Measurements from ENCODE around the gene AK1.

AK1 gene, protein sequence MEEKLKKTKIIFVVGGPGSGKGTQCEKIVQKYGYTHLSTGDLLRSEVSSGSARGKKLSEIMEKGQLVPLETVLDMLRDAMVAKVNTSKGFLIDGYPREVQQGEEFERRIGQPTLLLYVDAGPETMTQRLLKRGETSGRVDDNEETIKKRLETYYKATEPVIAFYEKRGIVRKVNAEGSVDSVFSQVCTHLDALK

GRCh38 chr9:127877566-127877998, at the start of gene AK1:
Gene AK1, minus strand, starts transcription at chr9:127877675. Its CDS starts 3,058 bp downstream, at chr9:127874617.
- DNase-seq, result no peak

GRCh38 chr9:127926906-127927200, 49.4 kb upstream of the AK1 start:
- no peak for DNase-seq

DNA sequence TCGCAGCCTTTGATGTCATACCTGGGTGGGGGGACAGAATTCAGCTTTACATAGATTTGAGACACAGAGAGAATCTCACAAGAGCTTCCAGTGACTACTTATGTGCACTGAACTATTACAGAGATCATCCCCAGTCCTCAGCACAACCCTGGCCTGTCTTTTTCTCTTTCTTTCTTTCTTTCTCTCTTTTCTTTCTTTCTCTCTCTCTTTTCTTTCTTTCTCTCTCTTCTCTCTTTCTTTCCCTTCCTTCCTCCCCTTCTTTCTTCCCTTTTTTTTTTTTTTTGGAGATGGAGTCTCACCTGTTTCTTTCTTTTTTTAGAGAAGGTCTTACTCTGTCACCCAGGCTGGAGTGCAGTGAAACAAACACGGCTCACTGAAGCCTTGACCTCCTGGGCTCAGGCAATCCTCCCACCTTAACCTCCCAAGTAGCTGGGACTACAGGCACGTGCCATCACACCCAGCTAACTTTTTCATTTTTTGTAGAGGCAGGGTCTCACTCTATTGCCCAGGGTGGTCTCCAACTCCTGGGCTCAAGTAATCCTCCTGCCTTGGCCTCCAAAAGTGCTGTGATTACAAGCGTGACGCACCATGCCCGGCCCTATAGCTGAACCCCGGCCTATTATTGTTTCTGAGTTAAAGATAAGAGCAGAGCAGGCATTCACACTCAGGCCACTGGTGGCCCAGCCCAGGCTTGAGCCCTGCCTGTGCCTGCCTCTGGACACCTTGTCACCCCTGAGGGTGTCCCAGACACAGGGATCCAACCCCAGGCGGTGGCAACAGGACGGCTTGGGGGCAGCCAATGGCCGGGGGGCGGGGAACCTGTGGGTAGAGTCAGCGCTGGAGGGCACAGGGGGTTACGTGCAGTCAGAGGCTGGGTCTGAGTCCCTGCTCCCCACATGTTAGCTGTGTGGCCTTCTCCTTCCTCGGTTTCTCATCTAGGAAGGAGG, 48.8 kb upstream of the AK1 start:
- DNase-seq, result no peak

- no peak for DNase-seq
These were observed 47.4 kb upstream of the AK1 start for GRCh38 chr9:127924736-127925444.

DNA sequence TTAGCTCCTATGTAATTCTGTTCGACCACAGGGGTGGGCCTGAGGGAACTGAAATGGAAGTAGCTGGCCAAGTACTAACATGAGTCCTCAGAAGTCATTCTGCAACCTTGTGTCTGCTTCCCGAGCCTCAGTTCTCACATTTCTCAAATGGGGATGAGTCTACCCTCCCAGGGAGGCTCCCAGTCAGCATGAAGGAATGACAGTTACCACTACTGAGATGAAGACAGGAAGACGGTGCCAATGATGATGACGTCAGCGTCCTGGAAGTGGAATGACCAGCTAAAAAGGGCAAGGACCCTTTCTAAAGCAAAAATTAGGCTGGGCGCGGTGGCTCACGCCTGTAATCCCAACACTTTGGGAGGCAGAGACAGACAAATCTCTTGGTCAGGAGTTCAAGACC, 46.3 kb upstream of the AK1 start:
- DNase-seq, result no peak

DNA sequence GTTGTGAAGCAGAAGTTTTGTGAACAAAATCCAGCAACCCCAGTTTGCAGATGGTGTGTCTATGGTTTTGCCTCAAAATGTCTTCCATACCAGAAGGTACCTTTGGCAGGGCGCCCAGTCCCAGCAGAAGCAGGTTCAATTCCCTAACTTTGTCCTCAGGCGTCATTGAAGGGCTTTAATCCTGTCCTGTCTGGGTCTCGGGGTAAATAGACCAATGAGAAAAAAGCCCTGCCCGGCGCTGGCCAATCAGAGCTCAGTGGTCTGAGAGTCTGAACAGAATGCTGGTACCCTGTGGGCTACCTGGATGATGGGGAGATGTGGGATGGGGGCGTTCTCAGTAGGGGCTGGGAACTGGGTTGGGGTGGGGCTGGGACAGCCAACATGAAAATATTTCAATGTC, 45.6 kb upstream of the AK1 start:
- no peak for DNase-seq

DNA sequence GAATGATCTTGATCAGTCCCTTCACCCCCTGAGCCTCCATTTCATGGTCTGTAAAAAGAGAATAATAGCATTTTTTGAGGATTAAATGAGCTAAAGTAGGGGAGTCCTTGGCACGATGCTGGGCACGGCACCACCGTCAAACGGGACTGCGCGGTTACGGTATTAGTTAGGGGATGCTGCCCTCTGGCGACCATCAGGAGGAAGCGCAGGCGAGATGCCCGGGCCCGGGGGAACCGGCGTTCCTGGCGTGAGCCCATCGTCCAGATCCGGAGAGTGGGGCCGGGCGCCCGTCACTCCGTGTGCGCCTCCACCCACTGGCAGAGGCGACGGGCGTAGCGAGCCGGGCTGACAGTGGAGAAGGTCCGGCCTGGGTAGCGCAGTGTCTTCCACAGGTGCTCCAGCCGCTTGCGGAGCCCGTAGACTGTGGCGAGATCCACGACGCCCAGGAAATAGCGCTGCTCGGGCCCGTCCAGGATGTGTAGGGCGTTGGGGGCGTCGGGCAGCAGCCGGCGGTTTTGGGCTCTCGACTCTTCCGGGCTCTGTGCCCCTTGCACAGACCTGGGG, 44.2 kb upstream of the AK1 start:
- DNase-seq, result peak; percentile 81

DNA sequence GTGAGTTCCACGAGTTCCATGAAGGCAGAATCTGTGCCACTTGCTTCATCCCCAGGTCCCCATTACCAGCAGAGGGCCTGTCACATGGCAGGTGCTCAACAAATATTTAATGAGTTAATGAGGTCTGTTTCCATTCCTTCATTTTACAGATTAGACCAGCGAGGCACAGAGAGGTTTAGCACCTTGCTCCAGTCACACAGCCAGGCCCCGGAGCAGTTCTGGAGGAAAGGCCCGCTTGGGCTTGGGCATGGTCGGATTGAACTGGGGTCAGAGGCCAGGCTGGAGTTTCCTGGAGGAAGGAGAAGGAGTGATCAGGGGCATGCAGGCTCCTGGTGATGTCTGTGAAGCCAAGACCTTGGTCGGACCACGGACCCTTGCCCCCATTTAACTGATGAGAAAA, 43.3 kb upstream of the AK1 start:
- DNase-seq, result no peak

DNA sequence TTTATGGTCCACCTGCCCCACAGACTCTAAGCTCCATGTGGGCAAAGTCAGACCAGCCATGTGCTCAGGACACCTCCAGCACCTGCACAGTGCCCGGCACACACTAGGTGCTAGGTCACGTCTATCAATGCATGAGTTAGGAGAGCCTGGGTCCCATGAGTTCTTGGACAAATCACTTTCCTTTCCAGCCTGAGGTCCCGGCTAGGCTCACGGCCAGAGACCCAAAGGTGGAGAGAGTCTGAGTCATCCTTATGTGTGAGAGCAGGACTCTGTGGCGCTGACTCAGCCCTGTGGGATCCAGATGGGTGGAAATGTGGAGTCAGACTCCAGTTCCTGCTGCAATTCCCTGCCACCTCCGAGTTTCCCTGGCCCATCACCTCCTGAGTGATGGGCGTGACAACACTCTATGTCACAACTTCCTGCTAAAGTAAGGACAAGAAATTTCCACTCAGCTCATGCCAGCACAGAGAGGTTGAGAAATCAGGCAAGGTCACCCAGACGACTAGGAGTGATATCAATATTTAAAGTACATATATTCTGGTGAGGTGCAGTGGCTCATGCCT, 41.9 kb upstream of the AK1 start:
- peak; percentile 23 for DNase-seq

DNA sequence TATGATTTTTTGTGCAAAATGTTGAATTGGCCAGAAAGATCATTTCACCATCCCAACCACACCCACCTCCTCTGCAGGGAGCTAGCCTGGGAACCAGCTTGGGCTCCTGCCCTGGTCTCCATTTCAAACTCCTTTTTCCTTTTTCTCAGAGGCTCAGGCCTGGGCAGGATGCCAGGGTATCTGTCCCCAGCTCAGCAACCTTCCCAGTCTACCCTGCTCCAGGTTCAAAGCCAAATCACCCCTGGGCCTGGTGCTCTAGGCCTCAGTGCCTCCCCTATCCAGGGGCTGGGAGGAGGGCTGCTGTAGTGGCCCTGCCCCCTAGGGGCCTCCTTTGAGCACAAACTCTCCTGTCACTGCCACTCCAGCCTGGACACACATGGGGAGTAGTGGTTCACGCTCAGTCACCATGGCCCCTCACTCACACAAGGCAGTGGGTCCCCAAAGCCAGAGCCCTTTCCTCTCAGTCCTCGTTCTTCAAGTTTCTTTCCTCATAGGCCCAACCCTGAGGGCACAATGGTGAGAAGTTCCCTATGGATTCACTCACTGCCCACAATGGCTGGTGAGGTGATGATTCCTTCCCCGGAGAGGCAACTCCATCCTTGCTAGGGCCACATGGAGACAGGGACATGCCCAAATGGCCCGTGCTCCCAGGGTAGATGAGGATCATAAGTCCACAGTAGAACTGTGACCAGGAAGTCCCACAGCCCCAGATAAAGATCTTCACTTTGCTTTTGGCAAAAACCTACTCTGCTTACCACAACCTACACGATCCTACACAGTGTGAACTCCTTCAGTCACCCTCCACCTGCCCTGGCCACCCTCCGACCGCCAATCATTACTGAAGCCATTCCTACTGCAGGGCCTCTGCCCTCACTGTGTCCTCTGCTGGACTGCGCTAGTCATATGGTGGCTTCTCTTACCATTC, 41.0 kb upstream of the AK1 start:
- no peak for DNase-seq

DNA sequence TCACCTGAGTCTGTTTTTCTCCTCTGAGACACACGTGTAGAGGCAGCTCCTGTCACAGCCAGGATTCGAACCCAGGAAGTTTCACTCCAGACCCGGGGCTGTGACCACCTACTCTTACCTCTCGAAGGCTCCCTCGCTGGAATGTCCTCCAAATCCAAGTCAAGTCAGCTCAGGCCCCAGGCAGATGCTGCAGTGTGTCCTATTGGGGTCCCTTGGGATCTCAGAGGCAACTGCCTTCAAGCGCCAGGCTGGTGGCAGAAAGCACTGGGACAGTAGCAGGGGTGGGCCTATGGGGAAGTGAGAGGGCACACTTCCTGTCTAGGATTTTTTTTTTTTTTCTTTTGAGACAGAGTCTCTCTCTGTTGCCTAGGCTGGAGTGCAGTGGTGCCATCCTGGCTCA, 40.1 kb upstream of the AK1 start:
- no peak for DNase-seq

- DNase-seq, result peak; percentile 95
These were observed 39.5 kb upstream of the AK1 start, which contains the start of gene ST6GALNAC4 for GRCh38 chr9:127916720-127917581. Gene ST6GALNAC4, minus strand, starts transcription at chr9:127917041. Its CDS starts 622 bp downstream, at chr9:127916419.

GRCh38 chr9:127915801-127916719, 38.6 kb upstream of the AK1 start:
- peak; percentile 10 for DNase-seq

GRCh38 chr9:127915325-127915752, 37.9 kb upstream of the AK1 start:
- no peak for DNase-seq

- DNase-seq, result no peak
These were observed 36.2 kb upstream of the AK1 start for GRCh38 chr9:127913682-127914081.

- no peak for DNase-seq
These were observed 35.4 kb upstream of the AK1 start for GRCh38 chr9:127912882-127913281.

GRCh38 chr9:127912296-127912695, 34.8 kb upstream of the AK1 start:
- no peak for DNase-seq

DNA sequence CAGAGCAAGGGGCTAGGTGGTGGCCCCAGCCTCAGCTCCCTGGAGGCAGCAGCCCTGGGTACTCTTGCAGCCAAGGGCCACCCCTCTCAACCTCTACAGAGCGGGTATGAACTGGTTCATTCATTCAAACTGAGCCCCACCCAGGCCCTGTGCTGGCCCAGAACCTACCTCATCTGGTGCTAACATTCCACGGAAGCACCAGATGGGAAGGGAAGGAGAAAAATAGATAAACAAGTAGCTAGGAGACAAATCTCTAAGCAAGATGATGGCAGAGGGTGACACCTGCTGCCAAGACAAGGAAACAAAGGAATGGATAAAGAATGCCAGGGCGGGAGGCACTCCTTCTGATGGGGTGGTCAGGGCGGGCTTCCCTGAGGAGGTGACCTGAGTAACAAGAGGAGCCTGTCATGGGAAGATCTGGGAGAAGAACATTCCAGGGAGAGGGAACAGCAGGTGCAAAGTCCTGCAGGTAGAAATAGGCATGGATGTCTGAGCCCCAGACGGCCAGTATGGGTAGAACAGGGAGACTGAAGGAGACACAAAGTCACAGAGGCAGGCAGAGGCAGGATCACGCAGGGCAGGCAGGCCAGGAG, 33.2 kb upstream of the AK1 start:
- DNase-seq, result no peak

- DNase-seq, result no peak
These were observed 32.4 kb upstream of the AK1 start for GRCh38 chr9:127909839-127910273.

- DNase-seq, result no peak
These were observed 31.1 kb upstream of the AK1 start for GRCh38 chr9:127908660-127908926.
